GM18861 (cell line): ENCODE measurements around the gene GRIK5.
"Not testable (repeated sequence)": the region's sequence is repeated elsewhere in the genome, so short reads cannot be mapped to it uniquely, and the experiment has no call there.

Experiments used
- ATAC-seq: cut with Tn5 transposase; IDR thresholded peaks from one replicate; pipeline ENCODE4 v1.9.1; 2021; ENCODE audit not compliant: unreplicated experiment

GRIK5 gene

GRCh38 chr19:42023121-42023942 lies 46.7 kb downstream of the GRIK5 start:
- ATAC-seq: no peak

GRCh38 chr19:42022616-42023015 lies 47.4 kb downstream of the GRIK5 start:
- no peak for ATAC-seq

DNA sequence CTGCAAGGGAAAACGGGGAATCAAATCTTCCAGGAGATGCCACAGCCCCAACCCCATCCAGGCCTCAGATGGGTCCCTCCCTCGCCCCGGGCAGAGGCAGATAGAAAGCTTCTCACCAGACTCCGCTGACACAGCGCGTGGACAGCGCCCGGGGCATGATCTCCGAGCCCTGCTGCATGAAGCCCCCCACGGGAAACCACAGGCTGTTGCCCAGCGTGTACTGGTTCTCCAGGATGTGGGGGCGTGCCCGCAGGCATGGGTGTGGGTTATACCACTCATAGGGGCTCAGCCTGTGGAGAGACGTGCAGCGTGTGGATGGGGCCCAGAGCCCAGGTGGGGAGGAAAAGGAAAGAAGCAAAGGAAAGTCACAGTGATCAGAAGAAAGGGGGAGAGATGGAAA lies 48.8 kb downstream of the GRIK5 start:
- ATAC-seq: no peak

DNA sequence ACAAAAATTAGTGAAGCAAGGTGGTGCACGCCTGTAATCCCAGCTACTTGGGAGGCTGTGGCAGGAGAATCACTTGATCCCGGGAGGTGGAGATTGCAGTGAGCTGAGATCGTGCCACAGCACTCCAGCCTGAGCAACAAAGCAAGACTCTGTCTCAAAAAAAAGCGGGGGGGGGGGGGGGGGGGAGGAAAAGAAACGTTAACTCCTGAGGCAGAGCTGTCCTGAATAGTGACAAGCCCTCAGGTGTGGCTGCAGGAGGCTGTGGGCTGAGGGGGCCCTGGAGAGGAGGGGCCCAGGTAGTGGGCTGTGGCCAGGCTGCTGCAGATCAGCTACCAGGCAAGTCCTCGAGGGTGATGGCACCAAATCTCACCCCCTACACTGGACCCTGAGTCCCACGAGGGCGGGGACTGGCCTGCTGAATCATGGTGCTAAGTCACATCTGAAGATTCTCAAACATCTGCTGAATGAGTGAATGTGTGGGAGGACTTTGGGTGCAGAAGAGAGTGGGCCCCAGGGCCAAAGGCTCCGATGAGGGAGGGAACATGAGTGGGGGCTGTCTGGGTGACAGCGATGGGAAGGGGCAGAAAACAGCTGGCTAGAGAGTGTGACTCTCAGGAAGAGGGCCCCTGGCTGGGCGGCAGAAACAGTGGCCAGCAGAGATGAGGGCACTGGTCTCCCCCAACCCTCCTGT lies 51.4 kb downstream of the GRIK5 start:
- ATAC-seq: no peak

GRCh38 chr19:42017040-42017439 lies 53.0 kb downstream of the GRIK5 start:
- ATAC-seq: no peak

DNA sequence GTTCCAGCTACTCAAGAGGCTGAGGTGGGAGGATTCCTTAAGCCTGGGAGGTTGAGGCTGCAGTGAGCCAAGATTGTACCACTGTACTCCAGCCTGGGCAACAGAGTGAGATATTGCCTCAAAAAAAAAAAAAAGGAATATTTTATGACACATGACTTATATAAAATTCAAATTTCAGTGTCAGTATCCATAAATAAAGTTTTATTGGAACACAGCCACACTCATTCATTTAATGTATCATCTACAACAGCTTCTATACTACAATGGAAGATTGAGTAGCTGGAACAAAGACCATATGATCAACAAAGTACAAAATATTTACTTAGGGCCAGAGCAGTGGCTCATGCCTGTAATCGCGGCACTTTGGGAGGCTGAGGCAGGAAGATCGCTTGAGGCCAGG lies 57.3 kb downstream of the GRIK5 start:
- ATAC-seq: not testable (repeated sequence)

GRCh38 chr19:42010245-42011126 lies 59.5 kb downstream of the GRIK5 start:
- ATAC-seq: no peak

GRCh38 chr19:42006569-42006968 lies 63.4 kb downstream of the GRIK5 start:
- ATAC-seq: no peak

DNA sequence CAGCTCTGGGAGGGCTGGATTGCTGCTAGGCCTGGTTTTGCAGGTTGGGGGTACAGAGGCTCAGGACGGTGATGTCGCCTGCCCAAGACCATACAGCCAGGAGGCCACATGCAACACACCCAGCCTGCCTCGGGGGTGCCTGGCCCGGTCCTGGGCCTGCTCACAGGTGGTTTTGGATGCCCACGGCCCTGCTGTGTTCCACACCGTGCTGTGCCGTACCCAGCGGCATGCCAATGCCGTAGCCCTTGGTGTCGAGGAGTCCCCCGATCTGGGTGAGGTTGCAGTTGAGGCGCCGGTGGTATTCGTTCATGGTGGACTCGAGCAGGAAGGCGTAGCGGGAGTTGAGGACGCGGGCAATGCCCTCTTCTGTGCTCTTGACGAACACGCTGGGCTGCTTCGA lies 64.5 kb downstream of the GRIK5 start:
- no peak for ATAC-seq

DNA sequence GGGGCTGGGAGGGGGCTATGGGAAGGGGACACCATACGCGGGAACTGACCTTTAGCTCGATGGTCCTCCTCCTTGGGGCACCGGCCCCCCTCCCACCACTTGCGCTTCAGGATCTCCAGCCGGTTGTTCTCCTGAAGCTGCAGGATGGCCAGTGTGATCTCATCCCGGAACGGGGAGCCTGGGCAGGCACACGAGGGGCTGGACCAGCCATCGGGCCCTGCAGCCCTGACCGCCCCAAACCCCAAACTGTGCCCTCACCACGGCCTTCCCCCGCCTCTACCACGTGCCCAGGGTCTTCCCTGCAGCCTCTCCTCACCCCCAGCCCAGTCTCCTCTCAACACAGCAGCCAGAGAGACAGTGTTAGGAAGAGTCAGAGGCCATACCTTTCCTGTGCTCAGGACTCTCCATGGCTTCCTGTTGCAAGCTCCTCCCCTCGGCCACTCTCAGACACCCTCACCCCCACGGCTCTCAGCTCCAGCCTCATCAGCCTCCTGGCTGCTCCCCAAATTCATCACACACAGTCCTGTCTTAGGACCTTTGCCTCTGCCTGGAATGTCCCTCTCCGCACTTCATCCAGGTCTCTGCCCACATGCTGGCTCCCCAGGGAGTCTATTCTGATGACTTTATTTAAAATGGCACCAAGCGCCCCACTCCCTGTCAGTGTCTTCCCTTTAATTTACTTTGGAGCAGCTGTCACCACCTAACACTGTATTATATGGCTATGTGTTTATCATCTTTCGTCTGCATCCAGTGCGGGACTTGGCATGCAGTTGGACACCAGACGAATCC lies 66.3 kb downstream of the GRIK5 start:
- ATAC-seq: no peak

- ATAC-seq: no peak
Measured at GRCh38 chr19:41999878-42000208, 70.2 kb downstream of the GRIK5 start.

- ATAC-seq: no peak
Measured at GRCh38 chr19:41999071-41999877, 70.7 kb downstream of the GRIK5 start.

- no peak for ATAC-seq
Measured at GRCh38 chr19:41998246-41999020, 71.6 kb downstream of the GRIK5 start.

DNA sequence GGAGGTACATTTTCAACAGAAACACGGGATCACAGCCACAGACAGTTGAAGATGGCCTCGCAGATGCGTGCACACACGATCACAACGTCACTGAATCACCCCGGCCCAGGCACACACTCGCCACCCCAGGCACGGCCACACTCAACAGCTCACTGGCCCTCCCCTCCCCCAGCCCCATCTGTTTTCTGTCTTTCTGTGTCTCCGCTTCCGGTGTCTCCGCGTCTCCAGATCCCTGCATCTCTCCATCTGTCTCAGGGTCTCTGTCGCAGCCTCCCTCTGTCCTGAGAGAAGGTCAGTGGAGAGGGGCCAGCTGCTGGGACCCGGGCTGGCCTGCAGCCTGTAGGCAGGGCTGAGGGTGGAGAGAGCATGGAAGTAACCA lies 72.2 kb downstream of the GRIK5 start:
- ATAC-seq: no peak

- no peak for ATAC-seq
Measured at GRCh38 chr19:41997121-41997850, 72.7 kb downstream of the GRIK5 start.

GRCh38 chr19:41995959-41996797 lies 73.8 kb downstream of the GRIK5 start:
- ATAC-seq: no peak

DNA sequence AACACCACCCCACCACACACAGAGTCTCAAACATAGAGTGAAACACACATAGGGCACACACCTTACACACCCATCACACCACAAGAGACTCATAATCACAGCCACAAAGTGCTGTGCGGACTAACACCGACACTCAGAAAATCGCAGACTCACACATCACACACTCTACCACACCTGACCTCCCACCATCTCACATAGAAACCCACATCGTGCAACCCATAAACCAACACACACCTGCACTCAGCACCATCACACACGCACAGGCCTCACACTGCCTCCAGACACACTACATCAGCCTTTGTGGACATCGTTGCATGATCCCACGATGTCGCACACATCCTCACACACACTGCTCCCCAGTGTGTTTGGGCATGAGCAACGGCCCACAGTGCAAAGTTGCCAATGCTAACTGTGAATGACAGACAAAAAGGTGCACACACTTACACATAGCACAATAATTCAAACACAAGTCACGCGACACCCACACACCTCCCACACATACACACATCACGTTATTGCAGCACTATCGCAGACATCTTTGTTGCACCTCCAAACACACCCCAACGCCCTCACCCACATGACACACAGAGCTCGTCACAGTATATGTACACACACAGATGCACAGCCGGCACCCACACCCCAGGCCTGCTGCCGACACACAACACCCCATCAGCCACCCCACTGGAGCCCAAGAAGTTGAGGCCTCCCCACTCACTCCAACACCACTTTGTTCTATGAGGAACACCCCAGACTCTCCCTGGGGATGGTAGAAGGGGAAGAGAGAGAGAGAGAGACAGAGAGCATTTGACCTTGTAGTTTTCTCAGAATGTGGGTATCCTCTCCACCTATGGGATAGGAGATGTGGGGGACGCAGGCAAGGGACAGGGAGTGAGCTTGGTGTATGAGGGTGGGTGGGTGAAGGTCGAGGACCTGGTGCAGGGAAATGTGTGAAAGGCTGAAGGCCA lies 74.7 kb downstream of the GRIK5 start:
- no peak for ATAC-seq
